SK-N-SH treated with all-trans-retinoic acid at 6 μM for 48 hours (cell line): ENCODE data around the gene AAK1.

Experiments used
- ATAC-seq: fragments of 200-7000 bp; cut with Tn5 transposase; 3 replicates; pipeline ENCODE4 v1.9.1; 2020; ENCODE audit warnings: mild to moderate bottlenecking, moderate library complexity
- ARNTL ChIP-seq: fragments of 450-650 bp; formaldehyde crosslinking; IDR thresholded peaks from 2 replicates; pipeline ENCODE4 v1.5.0; 2020; ENCODE audit warnings: low read depth, mild to moderate bottlenecking, moderate library complexity, borderline replicate concordance
- BACH2 ChIP-seq: fragments of 250-450 bp; sonication (Bioruptor Pico); IDR thresholded peaks from 2 replicates; pipeline ENCODE4 v1.9.0; 2021; ENCODE audit warnings: mild to moderate bottlenecking, borderline replicate concordance
- CSDC2 ChIP-seq: fragments of 250-450 bp; sonication (Bioruptor Pico); IDR thresholded peaks from 2 replicates; pipeline ENCODE4 v1.5.0; 2020; ENCODE audit warnings: mild to moderate bottlenecking, moderate library complexity
- ESRRG ChIP-seq: fragments of 250-450 bp; sonication (Bioruptor Pico); IDR thresholded peaks from 2 replicates; pipeline ENCODE4 v1.6.1; 2021; ENCODE audit warnings: mild to moderate bottlenecking
- GLIS3 ChIP-seq: fragments of 250-450 bp; sonication (Bioruptor Pico); IDR thresholded peaks from 2 replicates; pipeline ENCODE4 v1.5.0; 2020; ENCODE audit warnings: mild to moderate bottlenecking, moderate library complexity
- ISL1 ChIP-seq: fragments of 250-450 bp; sonication (Bioruptor Pico); IDR thresholded peaks from 2 replicates; pipeline ENCODE4 v2.1.2; 2022; ENCODE audit warnings: mild to moderate bottlenecking, moderate library complexity
- OSR1 ChIP-seq: fragments of 250-450 bp; sonication (Bioruptor Pico); IDR thresholded peaks from 2 replicates; pipeline ENCODE4 v1.8.0; 2022; ENCODE audit warnings: moderate library complexity, mild to moderate bottlenecking, inconsistent platforms
- POU6F1 ChIP-seq: fragments of 250-450 bp; sonication (Bioruptor Pico); IDR thresholded peaks from 2 replicates; pipeline ENCODE4 v1.8.0; 2021; ENCODE audit warnings: low read depth, mild to moderate bottlenecking, moderate library complexity, borderline replicate concordance
- PPARA ChIP-seq: fragments of 250-450 bp; sonication (Bioruptor Pico); IDR thresholded peaks from 2 replicates; pipeline ENCODE4 v1.5.0; 2020; ENCODE audit warnings: mild to moderate bottlenecking, borderline replicate concordance
- RARB ChIP-seq: fragments of 250-450 bp; sonication (Bioruptor Pico); IDR thresholded peaks from 2 replicates; pipeline ENCODE4 v1.8.0; 2021; ENCODE audit warnings: mild to moderate bottlenecking, moderate library complexity
- SNAI2 ChIP-seq: fragments of 250-450 bp; sonication (Bioruptor Pico); IDR thresholded peaks from 2 replicates; pipeline ENCODE4 v1.5.0; 2020; ENCODE audit warnings: mild to moderate bottlenecking, moderate library complexity
- TCF4 ChIP-seq: fragments of 250-450 bp; sonication (Bioruptor Pico); IDR thresholded peaks from 2 replicates; pipeline ENCODE4 v1.8.0; 2021; ENCODE audit warnings: mild to moderate bottlenecking, moderate library complexity, borderline replicate concordance
- TOX ChIP-seq: fragments of 250-450 bp; sonication (Bioruptor Pico); IDR thresholded peaks from 2 replicates; pipeline ENCODE4 v1.8.0; 2021; ENCODE audit warnings: mild to moderate bottlenecking, moderate library complexity, borderline replicate concordance
- TSHZ2 ChIP-seq: fragments of 250-450 bp; sonication (Bioruptor Pico); IDR thresholded peaks from 2 replicates; pipeline ENCODE4 v1.5.0; 2020; ENCODE audit warnings: mild to moderate bottlenecking, moderate library complexity
- ZC3H10 ChIP-seq: fragments of 250-450 bp; sonication (Bioruptor Pico); IDR thresholded peaks from 2 replicates; pipeline ENCODE4 v1.5.1; 2021; ENCODE audit warnings: mild to moderate bottlenecking, moderate library complexity
- ZFP3 ChIP-seq: fragments of 250-450 bp; sonication (Bioruptor Pico); IDR thresholded peaks from 2 replicates; pipeline ENCODE4 v1.5.0; 2020; ENCODE audit warnings: mild to moderate bottlenecking, moderate library complexity
- ZFP30 ChIP-seq: fragments of 450-650 bp; formaldehyde crosslinking; IDR thresholded peaks from 2 replicates; pipeline ENCODE4 v1.5.0; 2022; ENCODE audit warnings: mild to moderate bottlenecking, moderate library complexity
- ZNF565 ChIP-seq: fragments of 450-650 bp; formaldehyde crosslinking; conservative IDR thresholded peaks from 2 replicates; pipeline ENCODE4 v1.5.0; 2020; ENCODE audit warnings: low read depth, mild to moderate bottlenecking, moderate library complexity
- ZNF70 ChIP-seq: fragments of 450-650 bp; formaldehyde crosslinking; IDR thresholded peaks from 2 replicates; pipeline ENCODE4 v1.5.0; 2020; ENCODE audit warnings: mild to moderate bottlenecking, moderate library complexity
- ZNF8 ChIP-seq: fragments of 450-650 bp; formaldehyde crosslinking; IDR thresholded peaks from 2 replicates; pipeline ENCODE4 v1.5.0; 2020; ENCODE audit warnings: mild to moderate bottlenecking, moderate library complexity
- TF ChIP-seq, protein P1 (sequence below): fragments of 250-450 bp; sonication (Bioruptor Pico); IDR thresholded peaks from 2 replicates; pipeline ENCODE4 v1.5.1; 2021; ENCODE audit warnings: mild to moderate bottlenecking, moderate library complexity
- TF ChIP-seq, protein P2 (sequence below): fragments of 250-450 bp; sonication (Bioruptor Pico); IDR thresholded peaks from 2 replicates; pipeline ENCODE4 v1.5.1; 2020; ENCODE audit warnings: low read depth, mild to moderate bottlenecking, moderate library complexity

The AAK1 gene

GRCh38 chr2:69618362-69618761, 25.2 kb downstream of the AAK1 start:
- TF ChIP-seq GLIS3 (CRISPR knock-in tag) (no peak), ZC3H10 (CRISPR knock-in tag) (no peak), ZFP30 (CRISPR knock-in tag) (no peak), ESRRG (CRISPR knock-in tag) (no peak), ZNF70 (no peak), SNAI2 (CRISPR knock-in tag) (no peak), ZNF8 (CRISPR knock-in tag) (no peak), BACH2 (no peak), OSR1 (no peak), PPARA (CRISPR knock-in tag) (no peak)
- TF ChIP-seq, protein P1, sequence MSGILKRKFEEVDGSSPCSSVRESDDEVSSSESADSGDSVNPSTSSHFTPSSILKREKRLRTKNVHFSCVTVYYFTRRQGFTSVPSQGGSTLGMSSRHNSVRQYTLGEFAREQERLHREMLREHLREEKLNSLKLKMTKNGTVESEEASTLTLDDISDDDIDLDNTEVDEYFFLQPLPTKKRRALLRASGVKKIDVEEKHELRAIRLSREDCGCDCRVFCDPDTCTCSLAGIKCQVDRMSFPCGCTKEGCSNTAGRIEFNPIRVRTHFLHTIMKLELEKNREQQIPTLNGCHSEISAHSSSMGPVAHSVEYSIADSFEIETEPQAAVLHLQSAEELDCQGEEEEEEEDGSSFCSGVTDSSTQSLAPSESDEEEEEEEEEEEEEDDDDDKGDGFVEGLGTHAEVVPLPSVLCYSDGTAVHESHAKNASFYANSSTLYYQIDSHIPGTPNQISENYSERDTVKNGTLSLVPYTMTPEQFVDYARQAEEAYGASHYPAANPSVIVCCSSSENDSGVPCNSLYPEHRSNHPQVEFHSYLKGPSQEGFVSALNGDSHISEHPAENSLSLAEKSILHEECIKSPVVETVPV (CRISPR knock-in tag), result no peak
- no peak for ATAC-seq

DNA sequence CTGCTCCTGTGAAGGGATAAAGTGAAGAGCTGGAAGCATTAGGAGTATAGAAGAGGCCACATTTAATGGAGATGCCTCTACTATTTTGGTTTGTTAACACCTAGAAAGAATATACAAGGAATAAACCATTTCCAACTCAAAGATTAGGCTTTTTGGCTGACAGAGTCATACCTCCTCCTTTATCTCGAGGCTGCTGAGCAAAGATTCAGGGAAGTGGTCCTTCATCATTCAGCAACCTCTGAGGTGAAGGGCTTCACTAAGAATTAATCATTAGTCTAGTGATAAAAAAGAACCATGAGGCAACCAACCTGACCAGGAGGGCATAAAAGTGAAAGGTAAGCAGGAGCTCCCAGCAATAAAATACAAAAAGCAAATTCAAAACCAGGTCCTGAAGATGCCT, 25.8 kb downstream of the AAK1 start:
- ATAC-seq, result no peak
- TF ChIP-seq TCF4 (CRISPR knock-in tag), result no peak
- no peak for TF ChIP-seq GLIS3 (CRISPR knock-in tag)
- no peak for TF ChIP-seq ISL1 (CRISPR knock-in tag)
- TF ChIP-seq RARB, result no peak
- no peak for TF ChIP-seq TSHZ2 (CRISPR knock-in tag)
- TF ChIP-seq SNAI2 (CRISPR knock-in tag), result no peak
- TF ChIP-seq ESRRG (CRISPR knock-in tag), result no peak
- TF ChIP-seq POU6F1 (CRISPR knock-in tag), result no peak
- TF ChIP-seq ZNF70, result no peak
- TF ChIP-seq PPARA (CRISPR knock-in tag), result no peak
- no peak for TF ChIP-seq ZFP3 (CRISPR knock-in tag)
- TF ChIP-seq ZNF565 (CRISPR knock-in tag), result no peak
- TF ChIP-seq ZFP30 (CRISPR knock-in tag), result no peak
- TF ChIP-seq, protein P1 (CRISPR knock-in tag), result no peak
- TF ChIP-seq, all 23 proteins: peak for 0

DNA sequence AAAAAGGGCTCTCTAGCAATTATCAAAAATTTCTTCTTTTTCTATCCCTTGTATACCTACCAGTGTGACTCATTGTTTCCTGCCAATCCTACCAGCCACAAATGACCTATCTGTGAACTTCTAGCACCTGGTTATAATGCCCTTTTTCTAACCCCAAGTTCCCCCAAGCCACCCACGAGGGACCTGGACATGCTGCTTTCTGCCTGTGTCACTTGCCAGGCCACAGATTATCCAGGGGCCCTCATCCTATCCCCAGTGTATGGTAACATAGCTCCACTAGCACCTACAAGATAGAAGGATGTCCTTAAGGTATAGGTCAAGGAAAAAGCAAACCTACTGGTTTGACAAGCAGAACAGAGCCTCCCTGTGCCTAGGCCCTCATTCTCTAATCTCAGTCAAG, 26.8 kb downstream of the AAK1 start:
- ATAC-seq, result no peak
- TF ChIP-seq ZC3H10 (CRISPR knock-in tag), result no peak
- no peak for TF ChIP-seq ISL1 (CRISPR knock-in tag)
- TF ChIP-seq, protein P2, sequence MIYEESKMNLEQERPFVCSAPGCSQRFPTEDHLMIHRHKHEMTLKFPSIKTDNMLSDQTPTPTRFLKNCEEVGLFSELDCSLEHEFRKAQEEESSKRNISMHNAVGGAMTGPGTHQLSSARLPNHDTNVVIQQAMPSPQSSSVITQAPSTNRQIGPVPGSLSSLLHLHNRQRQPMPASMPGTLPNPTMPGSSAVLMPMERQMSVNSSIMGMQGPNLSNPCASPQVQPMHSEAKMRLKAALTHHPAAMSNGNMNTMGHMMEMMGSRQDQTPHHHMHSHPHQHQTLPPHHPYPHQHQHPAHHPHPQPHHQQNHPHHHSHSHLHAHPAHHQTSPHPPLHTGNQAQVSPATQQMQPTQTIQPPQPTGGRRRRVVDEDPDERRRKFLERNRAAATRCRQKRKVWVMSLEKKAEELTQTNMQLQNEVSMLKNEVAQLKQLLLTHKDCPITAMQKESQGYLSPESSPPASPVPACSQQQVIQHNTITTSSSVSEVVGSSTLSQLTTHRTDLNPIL, result no peak
- TF ChIP-seq TOX (CRISPR knock-in tag), result no peak
- TF ChIP-seq CSDC2, result no peak
- TF ChIP-seq POU6F1 (CRISPR knock-in tag), result no peak
- TF ChIP-seq OSR1, result no peak
- TF ChIP-seq ARNTL, result no peak
- TF ChIP-seq ESRRG (CRISPR knock-in tag), result no peak
- no peak for TF ChIP-seq PPARA (CRISPR knock-in tag)
- no peak for TF ChIP-seq ZFP3 (CRISPR knock-in tag)
